HepG2 (cell line): ENCODE results near the gene PACS2. TPM values are rescaled to one million over a fixed set of nuclear protein-coding genes. Genes with fewer than 3 reads are reported as not detected.
A peak's percentile ranks its signal among the peaks of the same experiment; 100 is the strongest.

Source experiments
- CHD2 ChIP-seq: IDR thresholded peaks from 2 replicates; pipeline ENCODE4 v1.6.1; 2011; ENCODE audit warnings: low read depth, low read length, improper control_type of control experiment
- DBP ChIP-seq: sonication (generic); formaldehyde crosslinking; IDR thresholded peaks from 2 replicates; pipeline ENCODE4 v1.4.0; 2020; ENCODE audit warnings: missing genetic modification reagents; ENCODE audit errors: not compliant biosample characterization
- GATAD2A ChIP-seq: IDR thresholded peaks from 2 replicates; pipeline ENCODE4 v1.6.1; 2016
- GTF3A ChIP-seq: sonication (generic); formaldehyde crosslinking; conservative IDR thresholded peaks from 2 replicates; pipeline ENCODE4 v1.4.0; 2020; ENCODE audit warnings: mild to moderate bottlenecking, missing genetic modification reagents
- HMG20B ChIP-seq: conservative IDR thresholded peaks from 2 replicates; pipeline ENCODE4 v1.6.1; 2016; ENCODE audit warnings: missing genetic modification reagents, missing compliant biosample characterization
- HOXA7 ChIP-seq: sonication (generic); formaldehyde crosslinking; IDR thresholded peaks from 2 replicates; pipeline ENCODE4 v1.8.1; 2022; ENCODE audit warnings: mild to moderate bottlenecking, missing genetic modification reagents, moderate library complexity
- NFATC3 ChIP-seq: sonication (generic); formaldehyde crosslinking; IDR thresholded peaks from 2 replicates; pipeline ENCODE4 v1.5.1; 2020; ENCODE audit warnings: mild to moderate bottlenecking, missing genetic modification reagents
- NPAS2 ChIP-seq: sonication (generic); formaldehyde crosslinking; IDR thresholded peaks from 2 replicates; pipeline ENCODE4 v1.8.0; 2022; ENCODE audit warnings: mild to moderate bottlenecking, missing genetic modification reagents, borderline replicate concordance
- SKI ChIP-seq: fragments of 450-650 bp; IDR thresholded peaks from one replicate; pipeline ENCODE4 v1.6.1; 2018; ENCODE audit warnings: mild to moderate bottlenecking; ENCODE audit not compliant: partially characterized antibody
- SRSF1 ChIP-seq: fragments of 200-400 bp; formaldehyde crosslinking; optimal IDR thresholded peaks from 2 replicates; pipeline ENCODE3; 2017; ENCODE audit warnings: mild to moderate bottlenecking, low read depth, low read length, moderate library complexity
- TAF1 ChIP-seq: sonication (generic); formaldehyde crosslinking; IDR thresholded peaks from 2 replicates; pipeline ENCODE4 v1.4.0; 2020; ENCODE audit warnings: missing genetic modification reagents
- TBX2 ChIP-seq: sonication (generic); formaldehyde crosslinking; IDR thresholded peaks from 2 replicates; pipeline ENCODE4 v1.5.0; 2020; ENCODE audit warnings: missing genetic modification reagents, mild to moderate bottlenecking, borderline replicate concordance
- TOPORS ChIP-seq: sonication (generic); formaldehyde crosslinking; IDR thresholded peaks from 2 replicates; pipeline ENCODE4 v1.8.0; 2023; ENCODE audit warnings: mild to moderate bottlenecking, missing genetic modification reagents
- ZFP36 ChIP-seq: fragments of 150-350 bp; IDR thresholded peaks from 2 replicates; pipeline ENCODE4 v1.6.1; 2018; ENCODE audit warnings: borderline replicate concordance, low read length, low read depth; ENCODE audit not compliant: partially characterized antibody
- ZNF510 ChIP-seq: sonication (generic); formaldehyde crosslinking; IDR thresholded peaks from 2 replicates; pipeline ENCODE4 v1.4.0; 2020; ENCODE audit warnings: low read depth, mild to moderate bottlenecking, missing genetic modification reagents
- ZNF615 ChIP-seq: sonication (generic); formaldehyde crosslinking; IDR thresholded peaks from 2 replicates; pipeline ENCODE4 v1.5.0; 2020; ENCODE audit warnings: mild to moderate bottlenecking, missing genetic modification reagents, borderline replicate concordance
- ZNF619 ChIP-seq: sonication (generic); formaldehyde crosslinking; IDR thresholded peaks from 2 replicates; pipeline ENCODE4 v1.4.0; 2020; ENCODE audit warnings: mild to moderate bottlenecking, missing genetic modification reagents
- ZSCAN30 ChIP-seq: sonication (generic); formaldehyde crosslinking; IDR thresholded peaks from 2 replicates; pipeline ENCODE4 v1.5.0; 2020; ENCODE audit warnings: mild to moderate bottlenecking, missing genetic modification reagents
- polyA plus RNA-seq, 8 experiments: library from polyadenylated mRNA; depleted of rRNA in 3 of 8; stranded (reverse) in 7 of 8; unstranded in 1 of 8; fragments of >200 nt; fragmentation: Illumina TruSeq in 4 of 8; extraction: Trizol in 4 of 8; gene quantifications; 2 replicates each; pipeline versions ENCODE4 v1.2.1 to v1.2.3, GENCODE V29; 2011 to 2016; ENCODE audit warnings: low read depth in 4 of 8, missing spikeins in 1 of 8, mixed read lengths in 1 of 8; ENCODE audit not compliant: insufficient read depth in 1 of 8
- total RNA-seq, 5 experiments: library from RNA; depleted of rRNA; stranded (reverse); fragments of >200 nt; fragmentation: Illumina TruSeq; extraction: Trizol; gene quantifications; 2 replicates each; pipeline ENCODE4 v1.2.3, GENCODE V29; 2016; ENCODE audit warnings: low read depth in 1 of 5
- TF ChIP-seq, protein P1 (sequence below), 2 experiments: sonication (generic) in 1 of 2; formaldehyde crosslinking in 1 of 2; IDR thresholded peaks; 2 replicates each; pipeline versions ENCODE4 v1.5.1 to v1.6.1; 2011 to 2020; ENCODE audit warnings: borderline replicate concordance in 1 of 2, low read depth in 1 of 2, low read length in 1 of 2, mild to moderate bottlenecking in 1 of 2, missing genetic modification reagents in 1 of 2, moderate library complexity in 1 of 2
- TF ChIP-seq, protein P2 (sequence below): sonication (generic); formaldehyde crosslinking; IDR thresholded peaks from 2 replicates; pipeline ENCODE4 v1.4.0; 2020; ENCODE audit warnings: mild to moderate bottlenecking, missing genetic modification reagents, borderline replicate concordance
- TF ChIP-seq, protein P3 (sequence below): sonication (generic); formaldehyde crosslinking; IDR thresholded peaks from 2 replicates; pipeline ENCODE4 v1.4.0; 2020; ENCODE audit warnings: missing genetic modification reagents, borderline replicate concordance

The PACS2 gene
- total and polyA plus RNA-seq, 2 of the 13 experiments (the other 11 are each of a cell fraction or from before 2014, with no cell fraction given): 23.6 to 27.6 TPM

GRCh38 chr14:105419195-105420091, 104.9 kb downstream of the PACS2 start, which contains the start of gene MTA1 (continued):
- TF ChIP-seq, protein P1, sequence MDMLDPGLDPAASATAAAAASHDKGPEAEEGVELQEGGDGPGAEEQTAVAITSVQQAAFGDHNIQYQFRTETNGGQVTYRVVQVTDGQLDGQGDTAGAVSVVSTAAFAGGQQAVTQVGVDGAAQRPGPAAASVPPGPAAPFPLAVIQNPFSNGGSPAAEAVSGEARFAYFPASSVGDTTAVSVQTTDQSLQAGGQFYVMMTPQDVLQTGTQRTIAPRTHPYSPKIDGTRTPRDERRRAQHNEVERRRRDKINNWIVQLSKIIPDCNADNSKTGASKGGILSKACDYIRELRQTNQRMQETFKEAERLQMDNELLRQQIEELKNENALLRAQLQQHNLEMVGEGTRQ (IDR thresholded peaks at IDR 0.05; ENCODE audit: low read depth, low read length): no peak
- TF ChIP-seq, protein P1 (CRISPR knock-in tag; IDR thresholded peaks at IDR 0.05; ENCODE audit: borderline replicate concordance): no peak
- no peak for TF ChIP-seq ZFP36
- no peak for TF ChIP-seq HOXA7 (CRISPR knock-in tag)
- TF ChIP-seq, protein P2, sequence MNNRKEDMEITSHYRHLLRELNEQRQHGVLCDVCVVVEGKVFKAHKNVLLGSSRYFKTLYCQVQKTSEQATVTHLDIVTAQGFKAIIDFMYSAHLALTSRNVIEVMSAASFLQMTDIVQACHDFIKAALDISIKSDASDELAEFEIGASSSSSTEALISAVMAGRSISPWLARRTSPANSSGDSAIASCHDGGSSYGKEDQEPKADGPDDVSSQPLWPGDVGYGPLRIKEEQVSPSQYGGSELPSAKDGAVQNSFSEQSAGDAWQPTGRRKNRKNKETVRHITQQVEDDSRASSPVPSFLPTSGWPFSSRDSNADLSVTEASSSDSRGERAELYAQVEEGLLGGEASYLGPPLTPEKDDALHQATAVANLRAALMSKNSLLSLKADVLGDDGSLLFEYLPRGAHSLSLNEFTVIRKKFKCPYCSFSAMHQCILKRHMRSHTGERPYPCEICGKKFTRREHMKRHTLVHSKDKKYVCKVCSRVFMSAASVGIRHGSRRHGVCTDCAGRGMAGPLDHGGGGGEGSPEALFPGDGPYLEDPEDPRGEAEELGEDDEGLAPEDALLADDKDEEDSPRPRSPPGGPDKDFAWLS (CRISPR knock-in tag): no peak
- 0 out of 2 replicates have a peak, but pooled peaks have one; percentile 66 for TF ChIP-seq GTF3A (CRISPR knock-in tag)
- no peak for TF ChIP-seq DBP
- TF ChIP-seq ZNF615 (CRISPR knock-in tag): 0 out of 2 replicates have a peak, but pooled peaks have one; percentile 59
- no peak for TF ChIP-seq ZSCAN30 (CRISPR knock-in tag)
- TF ChIP-seq TOPORS (CRISPR knock-in tag): peak; percentile 63; the same call in 1 of the 2 replicates
- peak; percentile 62; the same call in 1 of the 2 replicates for TF ChIP-seq ZNF619 (CRISPR knock-in tag)
- no peak for TF ChIP-seq NPAS2 (CRISPR knock-in tag)
- no peak for TF ChIP-seq HMG20B
- TF ChIP-seq TBX2 (CRISPR knock-in tag): peak; percentile 75; the same call in 1 of the 2 replicates
- no peak for TF ChIP-seq CHD2
- TF ChIP-seq NFATC3 (CRISPR knock-in tag): no peak
- peak; percentile 58 for TF ChIP-seq TAF1 (CRISPR knock-in tag)
- 0 out of 2 replicates have a peak, but pooled peaks have one; percentile 34 for TF ChIP-seq ZNF510
- peak; percentile 53; the same call in 1 of the 2 replicates for TF ChIP-seq GATAD2A
- TF ChIP-seq, protein P3, sequence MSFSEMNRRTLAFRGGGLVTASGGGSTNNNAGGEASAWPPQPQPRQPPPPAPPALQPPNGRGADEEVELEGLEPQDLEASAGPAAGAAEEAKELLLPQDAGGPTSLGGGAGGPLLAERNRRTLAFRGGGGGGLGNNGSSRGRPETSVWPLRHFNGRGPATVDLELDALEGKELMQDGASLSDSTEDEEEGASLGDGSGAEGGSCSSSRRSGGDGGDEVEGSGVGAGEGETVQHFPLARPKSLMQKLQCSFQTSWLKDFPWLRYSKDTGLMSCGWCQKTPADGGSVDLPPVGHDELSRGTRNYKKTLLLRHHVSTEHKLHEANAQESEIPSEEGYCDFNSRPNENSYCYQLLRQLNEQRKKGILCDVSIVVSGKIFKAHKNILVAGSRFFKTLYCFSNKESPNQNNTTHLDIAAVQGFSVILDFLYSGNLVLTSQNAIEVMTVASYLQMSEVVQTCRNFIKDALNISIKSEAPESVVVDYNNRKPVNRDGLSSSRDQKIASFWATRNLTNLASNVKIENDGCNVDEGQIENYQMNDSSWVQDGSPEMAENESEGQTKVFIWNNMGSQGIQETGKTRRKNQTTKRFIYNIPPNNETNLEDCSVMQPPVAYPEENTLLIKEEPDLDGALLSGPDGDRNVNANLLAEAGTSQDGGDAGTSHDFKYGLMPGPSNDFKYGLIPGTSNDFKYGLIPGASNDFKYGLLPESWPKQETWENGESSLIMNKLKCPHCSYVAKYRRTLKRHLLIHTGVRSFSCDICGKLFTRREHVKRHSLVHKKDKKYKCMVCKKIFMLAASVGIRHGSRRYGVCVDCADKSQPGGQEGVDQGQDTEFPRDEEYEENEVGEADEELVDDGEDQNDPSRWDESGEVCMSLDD (CRISPR knock-in tag): peak; percentile 61; the same call in 1 of the 2 replicates
- TF ChIP-seq SKI: no peak
- TF ChIP-seq SRSF1: no peak
